ENCODE data around the gene DNHD1. TPM values are rescaled to one million over a fixed set of nuclear protein-coding genes. Genes with fewer than 3 reads are reported as not detected.

The DNHD1 gene
- total RNA-seq, 1 donor from 2014 or later = 17.2 TPM

- TF ChIP-seq POLR2A (IDR thresholded peaks at IDR 0.05) (no peak), POLR2AphosphoS5 (IDR thresholded peaks at IDR 0.05; ENCODE audit: insufficient read depth in 1 of 2, low read depth in 1 of 2) (no peak)
- TF ChIP-seq, protein P1, sequence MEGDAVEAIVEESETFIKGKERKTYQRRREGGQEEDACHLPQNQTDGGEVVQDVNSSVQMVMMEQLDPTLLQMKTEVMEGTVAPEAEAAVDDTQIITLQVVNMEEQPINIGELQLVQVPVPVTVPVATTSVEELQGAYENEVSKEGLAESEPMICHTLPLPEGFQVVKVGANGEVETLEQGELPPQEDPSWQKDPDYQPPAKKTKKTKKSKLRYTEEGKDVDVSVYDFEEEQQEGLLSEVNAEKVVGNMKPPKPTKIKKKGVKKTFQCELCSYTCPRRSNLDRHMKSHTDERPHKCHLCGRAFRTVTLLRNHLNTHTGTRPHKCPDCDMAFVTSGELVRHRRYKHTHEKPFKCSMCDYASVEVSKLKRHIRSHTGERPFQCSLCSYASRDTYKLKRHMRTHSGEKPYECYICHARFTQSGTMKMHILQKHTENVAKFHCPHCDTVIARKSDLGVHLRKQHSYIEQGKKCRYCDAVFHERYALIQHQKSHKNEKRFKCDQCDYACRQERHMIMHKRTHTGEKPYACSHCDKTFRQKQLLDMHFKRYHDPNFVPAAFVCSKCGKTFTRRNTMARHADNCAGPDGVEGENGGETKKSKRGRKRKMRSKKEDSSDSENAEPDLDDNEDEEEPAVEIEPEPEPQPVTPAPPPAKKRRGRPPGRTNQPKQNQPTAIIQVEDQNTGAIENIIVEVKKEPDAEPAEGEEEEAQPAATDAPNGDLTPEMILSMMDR (IDR thresholded peaks at IDR 0.05) = no peak
- intact Hi-C loops (cut with DNase I) = no loop called here
- Histone ChIP-seq H3K9me3 (no peaks in the 10 kb centered on the region), H3K27me3 (no peaks in the 10 kb centered on the region), H3K36me3 (no peaks in the 10 kb centered on the region), H3K27ac (no peak overlapping the region), H3K4me3 (no peak overlapping the region), H3K4me1 (peaks cover 5% of the 10 kb centered on the region)
- DNase-seq (ENCODE audit: extremely low spot score in 2 of 2) = no peak
Observed at GRCh38 chr11:6563667-6564066, 66.6 kb downstream of the DNHD1 start.

GRCh38 chr11:6565325-6565724 lies 68.2 kb downstream of the DNHD1 start:
- Histone ChIP-seq H3K36me3 (no peaks in the 10 kb centered on the region), H3K27ac (no peak overlapping the region), H3K27me3 (no peaks in the 10 kb centered on the region), H3K4me3 (no peak overlapping the region), H3K9me3 (no peaks in the 10 kb centered on the region), H3K4me1 (peaks cover 7% of the 10 kb centered on the region)
- no peak for DNase-seq (ENCODE audit: extremely low spot score in 2 of 2)
- TF ChIP-seq POLR2AphosphoS5 (IDR thresholded peaks at IDR 0.05; ENCODE audit: insufficient read depth in 1 of 2, low read depth in 1 of 2) = no peak
- TF ChIP-seq, protein P1 (IDR thresholded peaks at IDR 0.05) = no peak
- no peak for TF ChIP-seq POLR2A (IDR thresholded peaks at IDR 0.05)
- intact Hi-C loops (cut with DNase I) = no loop called here

- no peak for DNase-seq (ENCODE audit: extremely low spot score in 2 of 2)
- peaks cover 7% of the 10 kb centered on the region for H3K4me1 ChIP-seq
- H3K9me3 ChIP-seq = no peaks in the 10 kb centered on the region
- H3K27ac ChIP-seq = no peak overlapping the region
- no peaks in the 10 kb centered on the region for H3K27me3 ChIP-seq
- TF ChIP-seq POLR2AphosphoS5 (IDR thresholded peaks at IDR 0.05; ENCODE audit: insufficient read depth in 1 of 2, low read depth in 1 of 2) (no peak), POLR2A (IDR thresholded peaks at IDR 0.05) (no peak)
- TF ChIP-seq, protein P1 (IDR thresholded peaks at IDR 0.05) = no peak
- H3K4me3 ChIP-seq = no peak overlapping the region
- intact Hi-C loops (cut with DNase I) = no loop called here
- H3K36me3 ChIP-seq = no peaks in the 10 kb centered on the region
Observed at GRCh38 chr11:6565988-6566703, 69.1 kb downstream of the DNHD1 start.

DNA sequence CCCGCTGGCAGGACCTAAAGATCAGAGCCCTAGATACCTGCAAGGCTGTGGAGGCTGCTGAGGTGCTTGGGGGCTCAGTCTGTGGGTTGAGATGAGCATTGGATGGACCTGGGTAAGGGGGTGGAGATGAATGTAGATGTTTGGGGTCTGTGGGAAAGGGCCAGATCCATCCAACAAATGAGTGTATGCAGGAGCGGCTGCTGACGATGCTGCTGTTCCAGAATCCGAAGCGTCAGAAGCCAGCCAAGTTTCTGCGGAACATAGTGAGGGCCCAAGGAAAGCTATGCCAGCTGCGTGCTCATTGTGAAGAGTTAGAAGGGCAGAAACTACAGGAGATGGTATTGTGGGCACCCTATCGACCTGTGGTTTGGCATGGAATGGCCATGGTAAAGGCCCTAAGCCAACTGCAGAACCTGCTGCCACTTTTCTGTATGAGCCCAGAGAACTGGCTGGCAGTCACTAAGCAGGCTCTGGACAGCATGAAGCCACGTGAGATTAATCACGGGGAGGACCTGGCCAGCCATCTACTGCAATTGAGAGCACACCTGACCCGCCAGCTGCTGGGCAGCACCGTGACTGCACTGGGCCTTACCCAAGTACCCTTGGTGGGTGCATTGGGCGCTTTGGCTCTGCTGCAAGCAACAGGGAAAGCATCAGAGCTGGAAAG lies 69.8 kb downstream of the DNHD1 start:
- TF ChIP-seq, protein P1 (IDR thresholded peaks at IDR 0.05) = no peak
- TF ChIP-seq POLR2AphosphoS5 (IDR thresholded peaks at IDR 0.05; ENCODE audit: insufficient read depth in 1 of 2, low read depth in 1 of 2) = no peak
- no peak for TF ChIP-seq POLR2A (IDR thresholded peaks at IDR 0.05)
- no peaks in the 10 kb centered on the region for H3K36me3 ChIP-seq
- no peaks in the 10 kb centered on the region for H3K27me3 ChIP-seq
- no peak for DNase-seq (ENCODE audit: extremely low spot score in 2 of 2)
- intact Hi-C loops (cut with DNase I) = no loop called here
- H3K4me3 ChIP-seq = no peak overlapping the region
- no peaks in the 10 kb centered on the region for H3K9me3 ChIP-seq
- peaks cover 7% of the 10 kb centered on the region for H3K4me1 ChIP-seq
- H3K27ac ChIP-seq = no peak overlapping the region

GRCh38 chr11:6567371-6567745 lies 70.3 kb downstream of the DNHD1 start:
- Histone ChIP-seq H3K9me3 (no peaks in the 10 kb centered on the region), H3K27ac (no peak overlapping the region), H3K4me1 (peaks cover 7% of the 10 kb centered on the region), H3K4me3 (no peak overlapping the region), H3K36me3 (no peaks in the 10 kb centered on the region), H3K27me3 (no peaks in the 10 kb centered on the region)
- TF ChIP-seq POLR2AphosphoS5 (IDR thresholded peaks at IDR 0.05; ENCODE audit: insufficient read depth in 1 of 2, low read depth in 1 of 2) (no peak), POLR2A (IDR thresholded peaks at IDR 0.05) (no peak)
- TF ChIP-seq, protein P1 (IDR thresholded peaks at IDR 0.05) = no peak
- intact Hi-C loops (cut with DNase I) = no loop called here
- no peak for DNase-seq (ENCODE audit: extremely low spot score in 2 of 2)

All from vagina (tissue), 2 donors.